GM21515 (cell line): ENCODE data around the gene ALAD.
"Not testable (repeated sequence)": the region's sequence is repeated elsewhere in the genome, so short reads cannot be mapped to it uniquely, and the experiment has no call there.

Source experiments
- ATAC-seq: cut with Tn5 transposase; IDR thresholded peaks from one replicate; pipeline ENCODE4 v1.9.1; 2021; ENCODE audit not compliant: unreplicated experiment

ALAD gene

GRCh38 chr9:113375057-113376023, 25.7 kb downstream of the ALAD start:
- ATAC-seq = no peak

- ATAC-seq = no peak
These were observed 27.2 kb downstream of the ALAD start for GRCh38 chr9:113373676-113374392.

- ATAC-seq = no peak
These were observed 27.8 kb downstream of the ALAD start for GRCh38 chr9:113373256-113373655.

- no peak for ATAC-seq
These were observed 29.0 kb downstream of the ALAD start for GRCh38 chr9:113372059-113372458.

- ATAC-seq = no peak
These were observed 30.2 kb downstream of the ALAD start for GRCh38 chr9:113370806-113371325.

- no peak for ATAC-seq
These were observed 31.3 kb downstream of the ALAD start for GRCh38 chr9:113369855-113370140.

DNA sequence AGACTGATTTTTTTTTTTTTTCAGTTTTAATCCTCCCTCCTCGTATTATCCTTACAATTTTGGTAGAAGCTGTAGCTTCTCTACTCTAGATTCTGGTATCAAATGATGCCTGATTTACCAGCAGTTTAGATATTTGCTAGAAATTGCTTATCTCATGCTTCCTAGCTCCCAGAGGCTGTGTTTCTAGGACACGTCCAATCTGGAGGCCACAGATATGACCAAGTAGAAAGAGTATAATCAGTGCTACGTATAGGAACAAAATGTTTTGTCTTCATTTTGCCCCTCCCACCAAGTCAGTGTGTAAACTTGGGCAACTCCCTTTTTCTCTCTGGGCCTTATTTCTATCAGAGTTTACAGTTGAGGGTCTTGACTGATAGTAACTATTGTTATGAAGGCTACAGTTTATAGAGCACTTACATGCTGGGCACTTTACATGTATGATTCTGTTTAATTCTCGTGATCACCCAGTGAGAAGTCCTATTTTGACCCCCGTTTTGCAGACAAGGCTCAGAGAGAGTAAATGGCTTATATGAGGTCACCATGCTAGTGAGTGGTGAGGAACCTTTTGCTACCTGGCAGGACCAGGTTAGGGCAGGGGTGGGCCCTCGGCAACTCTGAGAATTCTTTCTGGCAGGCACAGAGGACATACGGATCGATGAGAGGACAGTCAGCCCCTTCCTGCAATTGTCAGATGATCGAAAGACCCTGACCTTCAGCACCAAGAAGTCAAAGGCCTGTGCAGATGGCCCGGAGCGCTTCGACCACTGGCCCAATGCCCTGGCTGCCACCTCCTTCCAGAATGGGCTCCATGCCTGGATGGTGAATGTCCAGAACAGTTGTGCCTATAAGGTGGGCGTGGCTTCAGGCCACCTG, 31.9 kb downstream of the ALAD start:
- ATAC-seq = no peak

DNA sequence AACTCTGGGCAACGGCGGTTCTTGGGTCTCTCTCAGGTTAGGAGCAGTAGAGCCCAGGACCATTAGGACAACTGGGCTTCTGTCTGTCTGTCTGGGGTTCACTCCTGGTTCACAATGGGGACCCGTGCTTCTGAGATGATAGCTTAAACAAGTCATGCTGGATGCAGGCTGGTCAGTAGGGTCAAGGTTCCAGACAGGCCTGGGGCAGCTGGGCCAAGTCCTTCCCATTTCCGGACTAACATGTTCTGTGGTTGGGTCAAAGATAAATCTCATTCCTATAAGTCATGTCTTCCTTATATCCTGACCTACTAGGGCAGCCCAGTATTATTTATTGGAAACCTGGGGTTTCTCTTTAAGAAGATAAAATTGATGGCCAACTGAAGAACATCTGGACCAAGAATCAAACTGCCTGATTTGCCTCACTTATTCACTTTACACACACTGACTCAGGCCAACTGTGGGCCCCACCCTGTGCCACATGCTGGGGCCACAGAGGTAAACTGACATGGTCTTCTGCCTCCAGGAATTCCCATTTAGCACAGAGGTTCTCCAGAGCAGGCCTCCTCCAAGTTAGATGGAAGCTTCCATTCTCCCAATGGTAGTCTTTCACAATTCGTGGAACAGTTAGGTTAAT, 32.6 kb downstream of the ALAD start:
- no peak for ATAC-seq

DNA sequence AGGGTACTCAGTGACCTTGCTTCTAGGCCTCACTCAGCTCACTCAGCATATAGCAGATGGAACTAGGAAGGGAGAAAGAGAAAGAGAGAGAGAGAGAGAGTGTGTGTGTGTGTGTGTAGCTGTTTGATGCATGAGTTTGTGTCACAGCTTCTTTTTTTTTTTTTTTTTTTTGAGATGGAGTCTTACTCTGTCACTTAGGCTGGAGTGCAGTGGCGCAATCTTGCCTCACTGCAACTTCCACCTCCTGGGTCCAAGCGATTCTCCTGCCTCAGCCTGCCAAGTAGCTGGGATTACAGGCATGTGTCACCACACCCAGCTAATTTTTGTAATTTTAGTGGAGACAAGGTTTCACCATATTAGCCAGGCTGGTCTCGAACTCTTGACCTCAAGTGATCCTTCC, 35.4 kb downstream of the ALAD start:
- ATAC-seq = not testable (repeated sequence)

GRCh38 chr9:113364951-113365350, 36.1 kb downstream of the ALAD start:
- ATAC-seq = no peak

- ATAC-seq = no peak
These were observed 37.7 kb downstream of the ALAD start for GRCh38 chr9:113363336-113363735.

DNA sequence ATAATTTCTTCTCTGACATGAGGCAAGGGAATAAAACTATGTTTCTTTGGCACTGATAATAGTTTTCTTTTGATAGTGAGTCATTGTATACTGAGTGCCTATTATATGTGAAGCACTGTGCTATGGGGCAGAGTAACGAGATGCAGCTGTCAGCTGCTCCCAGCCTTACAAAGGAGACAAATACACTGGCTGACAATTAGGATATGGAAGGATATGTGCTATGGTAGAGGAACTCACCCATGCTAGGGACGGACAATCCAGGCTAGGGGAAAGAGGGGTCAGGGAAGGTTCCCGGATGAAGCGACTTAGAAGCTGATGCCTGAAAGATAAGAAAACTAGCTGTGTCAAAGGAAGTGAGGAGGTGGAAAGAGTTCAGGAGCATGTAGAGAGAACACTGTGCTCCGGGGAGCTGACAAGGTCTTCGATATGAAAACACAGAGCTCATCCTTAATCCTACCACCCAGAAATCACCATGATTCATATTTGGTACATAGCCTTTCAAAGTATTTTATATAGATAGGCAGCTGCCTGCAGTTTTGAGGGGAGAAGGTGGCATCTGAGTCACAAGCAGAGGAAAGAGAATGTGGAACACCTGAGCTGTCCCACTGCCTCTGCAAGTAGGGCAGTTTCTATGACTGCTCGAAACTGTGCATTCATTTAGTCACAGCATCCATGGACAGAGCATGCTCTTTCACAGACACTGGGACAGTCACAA, 39.6 kb downstream of the ALAD start:
- no peak for ATAC-seq

- ATAC-seq = no peak
These were observed 40.7 kb downstream of the ALAD start for GRCh38 chr9:113360242-113360842.

- no peak for ATAC-seq
These were observed 41.7 kb downstream of the ALAD start for GRCh38 chr9:113359385-113359784.

DNA sequence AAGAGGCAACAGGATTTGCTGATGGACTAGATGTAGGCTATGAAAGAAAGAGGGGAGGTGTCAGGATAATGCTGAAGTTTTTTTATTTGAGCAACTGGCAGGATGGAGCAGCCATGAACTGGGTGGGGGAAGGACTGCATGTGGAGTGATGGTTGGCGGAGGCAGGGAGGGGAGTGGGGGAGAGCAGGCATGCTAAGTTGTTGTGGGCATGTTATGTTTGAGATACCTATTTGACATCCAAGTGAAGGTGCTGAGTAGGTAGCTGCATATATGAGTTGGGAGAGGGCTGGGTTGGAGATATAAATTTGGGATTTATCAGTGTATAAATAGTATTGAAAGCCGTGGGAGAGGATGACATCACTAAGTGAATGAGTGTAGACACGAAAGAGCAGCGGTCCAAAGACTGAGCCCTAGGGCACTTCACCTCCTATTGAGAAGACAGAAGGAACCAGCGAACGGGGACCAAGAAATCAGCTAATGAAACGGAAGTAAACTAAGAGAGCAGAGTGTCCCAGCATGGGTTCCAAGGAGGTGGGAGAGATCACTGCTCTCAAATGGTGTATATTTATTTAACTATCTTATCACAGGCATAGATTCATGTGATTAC, 44.3 kb downstream of the ALAD start:
- no peak for ATAC-seq

- no peak for ATAC-seq
These were observed 46.0 kb downstream of the ALAD start for GRCh38 chr9:113355040-113355596.

GRCh38 chr9:113352411-113352810, 48.7 kb downstream of the ALAD start:
- ATAC-seq = no peak

DNA sequence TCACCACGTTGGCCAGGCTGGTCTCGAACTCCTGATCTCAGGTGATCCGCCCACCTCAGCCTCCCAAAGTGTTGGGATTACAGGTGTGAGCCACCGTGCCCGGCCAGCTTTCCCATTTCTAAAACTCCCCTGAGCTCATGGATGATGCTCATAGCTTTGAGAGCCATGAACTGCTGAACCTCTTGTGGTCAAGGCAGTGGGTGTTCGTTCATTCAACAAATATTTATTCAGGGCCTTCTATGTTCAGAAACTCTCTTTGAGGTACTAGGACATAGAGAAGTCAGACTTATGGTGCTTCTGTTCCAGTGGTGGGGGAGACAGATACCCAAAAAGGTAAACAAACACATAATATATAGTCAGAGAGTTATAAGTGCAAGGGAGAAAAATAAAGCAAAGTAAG, 49.1 kb downstream of the ALAD start:
- no peak for ATAC-seq

- ATAC-seq = no peak
These were observed 50.1 kb downstream of the ALAD start for GRCh38 chr9:113350937-113351336.
